ENCODE data around the gene ACAD9. TPM values are rescaled to one million over a fixed set of nuclear protein-coding genes. Genes with fewer than 3 reads are reported as not detected.

Gene ACAD9
- total and polyA plus RNA-seq, 2 of the 13 experiments (the other 11 are each of a cell fraction or from before 2014, with no cell fraction given) = 15.3 to 38.2 TPM

- TF ChIP-seq U2AF2 (IDR thresholded peaks at IDR 0.05; ENCODE audit: low read depth, low read length) (no peak), KLF13 (CRISPR knock-in tag; IDR thresholded peaks at IDR 0.05) (no peak), IRX3 (CRISPR knock-in tag; IDR thresholded peaks at IDR 0.05; ENCODE audit: borderline replicate concordance, low read depth) (no peak), TIGD3 (CRISPR knock-in tag; IDR thresholded peaks at IDR 0.05; ENCODE audit: borderline replicate concordance) (no peak), ZNF207 (IDR thresholded peaks at IDR 0.05; ENCODE audit: borderline replicate concordance) (no peak), ZNF530 (CRISPR knock-in tag; IDR thresholded peaks at IDR 0.05; ENCODE audit: low read depth) (no peak), PAWR (CRISPR knock-in tag; IDR thresholded peaks at IDR 0.05; ENCODE audit: borderline replicate concordance) (no peak), NRL (CRISPR knock-in tag; IDR thresholded peaks at IDR 0.05; ENCODE audit: borderline replicate concordance) (no peak), CBFB (CRISPR knock-in tag; IDR thresholded peaks at IDR 0.05) (peak; percentile 52; the same call in 1 of the 2 replicates), CCDC6 (CRISPR knock-in tag; IDR thresholded peaks at IDR 0.05) (no peak), BRCA1 (CRISPR knock-in tag; IDR thresholded peaks at IDR 0.05) (no peak), ZNF761 (CRISPR knock-in tag; conservative IDR thresholded peaks at IDR 0.05) (no peak), ZNF713 (CRISPR knock-in tag; IDR thresholded peaks at IDR 0.05) (no peak), HNRNPLL (IDR thresholded peaks at IDR 0.05; ENCODE audit: low read depth, low read length, poor library complexity, severe bottlenecking) (peak; percentile 66), ZSCAN5A (CRISPR knock-in tag; IDR thresholded peaks at IDR 0.05; ENCODE audit: borderline replicate concordance) (no peak), ZNF629 (CRISPR knock-in tag; conservative IDR thresholded peaks at IDR 0.05) (no peak), ZFP91 (CRISPR knock-in tag; IDR thresholded peaks at IDR 0.05; ENCODE audit: borderline replicate concordance) (peak; percentile 37; the same call in 1 of the 2 replicates)
- TF ChIP-seq, protein P1, sequence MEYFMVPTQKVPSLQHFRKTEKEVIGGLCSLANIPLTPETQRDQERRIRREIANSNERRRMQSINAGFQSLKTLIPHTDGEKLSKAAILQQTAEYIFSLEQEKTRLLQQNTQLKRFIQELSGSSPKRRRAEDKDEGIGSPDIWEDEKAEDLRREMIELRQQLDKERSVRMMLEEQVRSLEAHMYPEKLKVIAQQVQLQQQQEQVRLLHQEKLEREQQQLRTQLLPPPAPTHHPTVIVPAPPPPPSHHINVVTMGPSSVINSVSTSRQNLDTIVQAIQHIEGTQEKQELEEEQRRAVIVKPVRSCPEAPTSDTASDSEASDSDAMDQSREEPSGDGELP (IDR thresholded peaks at IDR 0.05; ENCODE audit: borderline replicate concordance, low read depth) = peak; percentile 53; the same call in 1 of the 2 replicates
- TF ChIP-seq, protein P2, sequence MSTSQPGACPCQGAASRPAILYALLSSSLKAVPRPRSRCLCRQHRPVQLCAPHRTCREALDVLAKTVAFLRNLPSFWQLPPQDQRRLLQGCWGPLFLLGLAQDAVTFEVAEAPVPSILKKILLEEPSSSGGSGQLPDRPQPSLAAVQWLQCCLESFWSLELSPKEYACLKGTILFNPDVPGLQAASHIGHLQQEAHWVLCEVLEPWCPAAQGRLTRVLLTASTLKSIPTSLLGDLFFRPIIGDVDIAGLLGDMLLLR (CRISPR knock-in tag; IDR thresholded peaks at IDR 0.05) = peak; percentile 59; the same call in 1 of the 2 replicates
- TF ChIP-seq, protein P3, sequence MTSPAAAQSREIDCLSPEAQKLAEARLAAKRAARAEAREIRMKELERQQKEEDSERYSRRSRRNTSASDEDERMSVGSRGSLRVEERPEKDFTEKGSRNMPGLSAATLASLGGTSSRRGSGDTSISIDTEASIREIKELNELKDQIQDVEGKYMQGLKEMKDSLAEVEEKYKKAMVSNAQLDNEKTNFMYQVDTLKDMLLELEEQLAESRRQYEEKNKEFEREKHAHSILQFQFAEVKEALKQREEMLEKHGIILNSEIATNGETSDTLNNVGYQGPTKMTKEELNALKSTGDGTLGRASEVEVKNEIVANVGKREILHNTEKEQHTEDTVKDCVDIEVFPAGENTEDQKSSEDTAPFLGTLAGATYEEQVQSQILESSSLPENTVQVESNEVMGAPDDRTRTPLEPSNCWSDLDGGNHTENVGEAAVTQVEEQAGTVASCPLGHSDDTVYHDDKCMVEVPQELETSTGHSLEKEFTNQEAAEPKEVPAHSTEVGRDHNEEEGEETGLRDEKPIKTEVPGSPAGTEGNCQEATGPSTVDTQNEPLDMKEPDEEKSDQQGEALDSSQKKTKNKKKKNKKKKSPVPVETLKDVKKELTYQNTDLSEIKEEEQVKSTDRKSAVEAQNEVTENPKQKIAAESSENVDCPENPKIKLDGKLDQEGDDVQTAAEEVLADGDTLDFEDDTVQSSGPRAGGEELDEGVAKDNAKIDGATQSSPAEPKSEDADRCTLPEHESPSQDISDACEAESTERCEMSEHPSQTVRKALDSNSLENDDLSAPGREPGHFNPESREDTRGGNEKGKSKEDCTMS (CRISPR knock-in tag; conservative IDR thresholded peaks at IDR 0.05) = no peak
Measured at GRCh38 chr3:128942161-128942952, 62.9 kb downstream of the ACAD9 start (continued).

Measured in HepG2 (cell line).